HG02973 (cell line): ENCODE results near the gene ITGA8.

Source experiments
- ATAC-seq: cut with Tn5 transposase; IDR thresholded peaks from one replicate; pipeline ENCODE4 v1.9.1; 2021; ENCODE audit warnings: moderate library complexity; ENCODE audit not compliant: unreplicated experiment

The ITGA8 gene

GRCh38 chr10:15737656-15738055 lies 17.9 kb upstream of the ITGA8 start:
- ATAC-seq: no peak

- no peak for ATAC-seq
Observed at GRCh38 chr10:15735763-15736162, 16.0 kb upstream of the ITGA8 start.

- ATAC-seq: no peak
Observed at GRCh38 chr10:15730341-15730740, 10.6 kb upstream of the ITGA8 start.

- no peak for ATAC-seq
Observed at GRCh38 chr10:15729890-15730289, 10.2 kb upstream of the ITGA8 start.

- ATAC-seq: no peak
Observed at GRCh38 chr10:15726042-15726441, 6.3 kb upstream of the ITGA8 start.

GRCh38 chr10:15725603-15726002 lies 5.9 kb upstream of the ITGA8 start:
- no peak for ATAC-seq

GRCh38 chr10:15724683-15725082 lies 5.0 kb upstream of the ITGA8 start:
- ATAC-seq: no peak

- no peak for ATAC-seq
Observed at GRCh38 chr10:15723803-15724202, 4.1 kb upstream of the ITGA8 start.

- ATAC-seq: no peak
Observed at GRCh38 chr10:15720635-15721287, 1.0 kb upstream of the ITGA8 start.

GRCh38 chr10:15719049-15719898 lies 448 bp downstream of the ITGA8 start:
- no peak for ATAC-seq

- ATAC-seq: no peak
Observed at GRCh38 chr10:15718694-15719048, 1.1 kb downstream of the ITGA8 start.

GRCh38 chr10:15715619-15716227 lies 4.0 kb downstream of the ITGA8 start:
- ATAC-seq: no peak

- no peak for ATAC-seq
Observed at GRCh38 chr10:15714847-15715246, 4.9 kb downstream of the ITGA8 start.

GRCh38 chr10:15712883-15713282 lies 6.8 kb downstream of the ITGA8 start:
- no peak for ATAC-seq

GRCh38 chr10:15710455-15710854 lies 9.3 kb downstream of the ITGA8 start:
- no peak for ATAC-seq

- no peak for ATAC-seq
Observed at GRCh38 chr10:15705298-15705697, 14.4 kb downstream of the ITGA8 start.

- ATAC-seq: no peak
Observed at GRCh38 chr10:15704581-15704968, 15.1 kb downstream of the ITGA8 start.

GRCh38 chr10:15703944-15704580 lies 15.7 kb downstream of the ITGA8 start:
- ATAC-seq: no peak

GRCh38 chr10:15703151-15703880 lies 16.4 kb downstream of the ITGA8 start:
- no peak for ATAC-seq

- no peak for ATAC-seq
Observed at GRCh38 chr10:15700078-15700674, 19.5 kb downstream of the ITGA8 start.

- ATAC-seq: no peak
Observed at GRCh38 chr10:15695852-15696251, 23.9 kb downstream of the ITGA8 start.
